ENCODE data around the gene APEH. TPM values are rescaled to one million over a fixed set of nuclear protein-coding genes. Genes with fewer than 3 reads are reported as not detected.
"Not testable (repeated sequence)": the region's sequence is repeated elsewhere in the genome, so short reads cannot be mapped to it uniquely, and the experiment has no call there.

APEH gene
- total RNA-seq, 1 experiment from 2014 or later: 236 TPM

DNA sequence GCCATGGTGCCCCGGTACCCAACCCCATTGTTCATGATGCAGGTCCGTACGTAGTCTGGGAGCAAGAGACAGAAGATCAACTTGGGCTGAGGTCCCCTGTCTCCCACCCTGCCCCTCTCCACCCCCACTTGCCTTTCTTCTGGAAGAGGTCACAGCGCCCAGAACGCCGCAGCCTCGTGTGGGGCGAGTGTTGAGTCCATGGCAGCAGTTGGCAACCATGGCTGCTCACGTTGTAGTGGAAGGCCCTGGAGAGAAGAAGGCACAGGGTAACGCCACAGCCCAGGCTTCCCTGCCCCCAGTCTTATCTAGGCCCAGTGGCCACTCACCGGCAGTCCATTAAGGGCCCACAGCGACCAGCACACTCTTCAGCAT, 13.3 kb downstream of the APEH start:
- POLR2A ChIA-PET (ENCODE audit: unreplicated experiment); H2AFZ ChIP-seq (ENCODE audit: low read length); H3K27ac ChIP-seq (ENCODE audit: low read length); H3K36me3 ChIP-seq (ENCODE audit: low read depth, low read length); ATAC-seq; H3K27me3 ChIP-seq (ENCODE audit: low read length); CTCF ChIA-PET; H3K9ac ChIP-seq (ENCODE audit: low read length); H3K4me2 ChIP-seq (ENCODE audit: low read length); intact Hi-C loops (cut with micrococcal nuclease); H3F3A ChIP-seq (ENCODE audit: low read length, unreplicated experiment); H3K9me3 ChIP-seq (ENCODE audit: low read length); H4K20me1 ChIP-seq (ENCODE audit: low read length); BruUV-seq (replicated peaks); DNase-seq; H3K4me1 ChIP-seq (ENCODE audit: insufficient read depth, low read length); H3K4me3 ChIP-seq (ENCODE audit: low read length); H3K9me2 ChIP-seq (replicated peaks; ENCODE audit: low read length): not testable (repeated sequence)
- H3K79me2 ChIP-seq (ENCODE audit: low read length): peaks cover 20% of the 10 kb centered on the region

DNA sequence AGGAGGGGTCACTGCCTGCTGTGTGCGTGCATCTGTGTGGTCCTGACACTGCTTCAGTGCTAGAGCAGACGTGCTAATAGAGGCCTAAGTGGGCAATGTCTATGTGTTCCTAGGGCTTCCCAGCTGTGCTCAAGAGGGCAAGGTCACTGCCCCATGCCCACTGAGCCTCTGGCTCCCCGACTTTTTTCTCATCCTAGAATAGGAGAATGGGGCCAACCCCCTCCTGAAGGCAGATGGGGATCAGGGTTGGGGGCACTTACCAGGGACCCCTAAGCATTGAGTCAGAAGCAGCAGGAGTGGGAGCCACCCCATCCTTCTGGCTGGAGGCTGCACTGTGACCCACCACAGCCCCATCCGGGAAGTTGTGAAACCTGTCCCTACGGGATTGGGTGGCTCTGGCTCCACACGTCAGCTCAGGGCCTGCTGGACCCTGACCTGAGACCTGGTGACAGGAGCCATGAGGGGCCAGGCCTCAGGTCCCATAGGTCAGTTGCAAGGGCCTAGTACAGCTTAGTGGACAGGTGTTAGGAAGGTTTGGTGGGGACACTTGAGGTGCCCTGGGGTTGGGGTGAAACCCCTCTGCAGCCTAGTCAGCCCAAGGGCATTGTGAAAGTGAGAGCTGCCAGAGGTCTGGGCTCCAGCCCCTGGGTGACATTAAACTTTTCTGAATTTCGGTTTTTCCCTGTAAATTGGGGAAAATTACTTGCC, 14.3 kb downstream of the APEH start:
- DNase-seq; intact Hi-C loops (cut with micrococcal nuclease); H3F3A ChIP-seq (ENCODE audit: low read length, unreplicated experiment); H3K27me3 ChIP-seq (ENCODE audit: low read length); H3K9me2 ChIP-seq (replicated peaks; ENCODE audit: low read length); POLR2A ChIA-PET (ENCODE audit: unreplicated experiment); H3K4me1 ChIP-seq (ENCODE audit: insufficient read depth, low read length); H3K9me3 ChIP-seq (ENCODE audit: low read length); BruUV-seq (replicated peaks); CTCF ChIA-PET; H4K20me1 ChIP-seq (ENCODE audit: low read length); H3K36me3 ChIP-seq (ENCODE audit: low read depth, low read length): not testable (repeated sequence)
- H3K79me2 ChIP-seq (ENCODE audit: low read length): peaks cover 20% of the 10 kb centered on the region
- H2AFZ ChIP-seq (ENCODE audit: low read length): peak overlapping the region; percentile 98
- peak overlapping the region; percentile 92 for H3K4me2 ChIP-seq (ENCODE audit: low read length)
- peak overlapping the region; percentile 96 for H3K4me3 ChIP-seq (ENCODE audit: low read length)
- peak; percentile 2 for ATAC-seq
- H3K27ac ChIP-seq (ENCODE audit: low read length): 0 out of 2 replicates have a peak overlapping the region, but pooled peaks have one; percentile 0
- H3K9ac ChIP-seq (ENCODE audit: low read length): peak overlapping the region; percentile 93

DNA sequence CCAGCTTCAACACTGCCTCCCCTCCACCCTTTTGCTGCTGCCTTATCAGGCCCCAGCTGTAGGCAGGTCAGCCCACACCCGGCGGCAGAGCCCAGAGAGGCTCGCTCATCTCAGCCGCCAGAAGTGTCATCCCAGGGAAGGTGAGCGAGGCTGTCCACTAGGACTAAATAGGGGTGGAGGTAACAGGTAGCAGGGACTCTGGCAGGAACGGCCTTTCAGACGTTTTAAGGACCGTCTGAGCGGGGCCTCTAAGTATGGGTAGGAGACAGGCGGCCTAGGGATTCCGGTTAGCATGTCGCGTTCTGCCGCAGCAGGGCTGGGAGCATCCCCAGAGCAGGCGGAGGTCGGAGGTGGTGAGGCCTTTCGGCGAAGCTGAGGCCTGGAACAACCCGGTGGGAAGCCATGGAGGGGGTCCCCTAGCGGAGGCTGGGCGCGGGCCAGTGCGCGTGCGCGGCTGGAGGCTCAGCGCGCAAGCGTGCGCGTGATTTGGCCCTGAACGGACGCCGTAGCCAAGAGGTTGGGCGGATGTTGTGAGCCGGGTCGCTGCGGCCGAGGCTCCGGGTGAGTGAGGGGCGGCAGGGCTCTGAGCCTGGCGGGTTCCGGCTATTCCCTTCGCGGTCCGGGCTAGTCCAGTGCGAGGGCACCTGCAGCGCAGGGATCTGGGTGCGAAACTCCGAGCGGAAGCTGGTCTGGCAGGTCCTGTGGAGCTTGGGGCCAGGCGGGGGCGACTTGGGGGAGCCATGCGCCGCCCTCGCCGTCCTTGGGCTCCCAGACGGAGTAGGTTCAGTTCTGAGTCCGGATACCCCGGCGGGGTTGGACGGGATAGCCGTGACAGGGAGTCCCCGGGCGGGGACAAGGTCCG, 15.1 kb downstream of the APEH start, which contains the start of the genes MST1 and RNF123:
Gene MST1 (minus strand): TSS at position 429 of the 862 bp plus-strand sequence. CDS start 783 bp downstream, outside the sequence.
Gene RNF123 (plus strand): TSS at position 512 of the 862 bp plus-strand sequence. CDS start 1,609 bp downstream, outside the sequence.
- H3K9me3 ChIP-seq (ENCODE audit: low read length): no peaks in the 10 kb centered on the region
- CTCF ChIA-PET: no interaction called here
- H3K36me3 ChIP-seq (ENCODE audit: low read depth, low read length): no peaks in the 10 kb centered on the region
- no peaks in the 10 kb centered on the region for H3K27me3 ChIP-seq (ENCODE audit: low read length)
- BruUV-seq (replicated peaks): TSS peak; percentile 96
- no peaks in the 10 kb centered on the region for H3K9me2 ChIP-seq (replicated peaks; ENCODE audit: low read length)
- H3K79me2 ChIP-seq (ENCODE audit: low read length): peaks cover 24% of the 10 kb centered on the region
- peak within 1 kb of the TSS; percentile 98 for H2AFZ ChIP-seq (ENCODE audit: low read length)
- POLR2A ChIA-PET (ENCODE audit: unreplicated experiment): no interaction called here
- intact Hi-C loops (cut with micrococcal nuclease): no loop called here
- peak within 1 kb of the TSS; percentile 96 for H3K4me3 ChIP-seq (ENCODE audit: low read length)
- no peaks in the 10 kb centered on the region for H3F3A ChIP-seq (ENCODE audit: low read length, unreplicated experiment)
- no peak for TF ChIP-seq EZH2phosphoT487 (IDR thresholded peaks at IDR 0.05; ENCODE audit: borderline replicate concordance, low read length)
- TF ChIP-seq, protein P1, sequence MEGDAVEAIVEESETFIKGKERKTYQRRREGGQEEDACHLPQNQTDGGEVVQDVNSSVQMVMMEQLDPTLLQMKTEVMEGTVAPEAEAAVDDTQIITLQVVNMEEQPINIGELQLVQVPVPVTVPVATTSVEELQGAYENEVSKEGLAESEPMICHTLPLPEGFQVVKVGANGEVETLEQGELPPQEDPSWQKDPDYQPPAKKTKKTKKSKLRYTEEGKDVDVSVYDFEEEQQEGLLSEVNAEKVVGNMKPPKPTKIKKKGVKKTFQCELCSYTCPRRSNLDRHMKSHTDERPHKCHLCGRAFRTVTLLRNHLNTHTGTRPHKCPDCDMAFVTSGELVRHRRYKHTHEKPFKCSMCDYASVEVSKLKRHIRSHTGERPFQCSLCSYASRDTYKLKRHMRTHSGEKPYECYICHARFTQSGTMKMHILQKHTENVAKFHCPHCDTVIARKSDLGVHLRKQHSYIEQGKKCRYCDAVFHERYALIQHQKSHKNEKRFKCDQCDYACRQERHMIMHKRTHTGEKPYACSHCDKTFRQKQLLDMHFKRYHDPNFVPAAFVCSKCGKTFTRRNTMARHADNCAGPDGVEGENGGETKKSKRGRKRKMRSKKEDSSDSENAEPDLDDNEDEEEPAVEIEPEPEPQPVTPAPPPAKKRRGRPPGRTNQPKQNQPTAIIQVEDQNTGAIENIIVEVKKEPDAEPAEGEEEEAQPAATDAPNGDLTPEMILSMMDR (conservative IDR thresholded peaks at IDR 0.05; ENCODE audit: low read depth, low read length): peak; percentile 41
- ATAC-seq (peak; percentile 69), DNase-seq (peak; percentile 90)
- H3K4me1 ChIP-seq (ENCODE audit: insufficient read depth, low read length): peaks cover 9% of the 10 kb centered on the region; the same call in 1 of the 2 replicates
- H4K20me1 ChIP-seq (ENCODE audit: low read length): no peaks in the 10 kb centered on the region
- H3K9ac ChIP-seq (ENCODE audit: low read length): peak within 1 kb of the TSS; percentile 93
- 0 out of 2 replicates have a peak within 1 kb of the TSS, but pooled peaks have one; percentile 0 for H3K27ac ChIP-seq (ENCODE audit: low read length)
- peak within 1 kb of the TSS; percentile 92 for H3K4me2 ChIP-seq (ENCODE audit: low read length)

DNA sequence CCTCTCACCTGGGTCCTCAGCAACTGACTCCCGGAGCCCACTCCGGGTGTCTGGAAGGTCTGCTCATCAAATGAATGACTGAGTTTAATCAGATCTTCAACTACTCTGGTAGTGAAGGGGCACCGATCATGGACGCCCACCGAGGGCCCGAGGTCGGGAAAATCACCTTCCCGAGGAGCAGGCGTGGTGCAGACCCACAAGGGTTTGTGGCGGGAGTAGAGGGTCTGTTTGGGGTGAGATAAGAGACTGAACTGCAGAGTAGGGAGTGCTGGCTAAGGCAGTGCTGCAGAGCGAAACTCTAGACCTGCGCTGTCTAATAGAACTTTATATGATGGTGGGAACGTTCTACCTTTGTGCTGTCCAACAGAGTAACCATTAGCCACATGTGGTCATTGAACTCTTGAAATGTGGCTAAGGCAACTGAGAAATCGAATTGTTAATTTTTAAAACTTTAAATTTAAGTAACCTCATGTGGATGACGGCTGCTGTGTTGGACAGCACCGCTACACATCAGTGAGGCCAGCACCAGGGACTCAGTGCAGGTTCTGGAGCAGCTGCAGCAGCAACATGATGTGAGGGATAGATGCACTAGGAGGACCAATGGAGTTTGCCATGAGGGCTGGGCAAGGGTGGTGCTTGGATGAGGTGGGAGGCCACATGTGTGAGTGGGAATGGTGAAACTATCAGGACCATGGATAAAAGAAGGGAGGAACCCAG, 15.9 kb downstream of the APEH start:
- intact Hi-C loops (cut with micrococcal nuclease); CTCF ChIA-PET; BruUV-seq (replicated peaks); H3F3A ChIP-seq (ENCODE audit: low read length, unreplicated experiment); H3K27ac ChIP-seq (ENCODE audit: low read length); POLR2A ChIA-PET (ENCODE audit: unreplicated experiment); ATAC-seq; H3K9me2 ChIP-seq (replicated peaks; ENCODE audit: low read length); H3K27me3 ChIP-seq (ENCODE audit: low read length); H4K20me1 ChIP-seq (ENCODE audit: low read length); DNase-seq; H3K4me1 ChIP-seq (ENCODE audit: insufficient read depth, low read length); H3K36me3 ChIP-seq (ENCODE audit: low read depth, low read length); H3K9me3 ChIP-seq (ENCODE audit: low read length): not testable (repeated sequence)
- H3K4me2 ChIP-seq (ENCODE audit: low read length): peak overlapping the region; percentile 92
- peaks cover 25% of the 10 kb centered on the region for H3K79me2 ChIP-seq (ENCODE audit: low read length)
- H3K9ac ChIP-seq (ENCODE audit: low read length): peak overlapping the region; percentile 93
- H3K4me3 ChIP-seq (ENCODE audit: low read length): peak overlapping the region; percentile 96
- peak overlapping the region; percentile 98 for H2AFZ ChIP-seq (ENCODE audit: low read length)

DNA sequence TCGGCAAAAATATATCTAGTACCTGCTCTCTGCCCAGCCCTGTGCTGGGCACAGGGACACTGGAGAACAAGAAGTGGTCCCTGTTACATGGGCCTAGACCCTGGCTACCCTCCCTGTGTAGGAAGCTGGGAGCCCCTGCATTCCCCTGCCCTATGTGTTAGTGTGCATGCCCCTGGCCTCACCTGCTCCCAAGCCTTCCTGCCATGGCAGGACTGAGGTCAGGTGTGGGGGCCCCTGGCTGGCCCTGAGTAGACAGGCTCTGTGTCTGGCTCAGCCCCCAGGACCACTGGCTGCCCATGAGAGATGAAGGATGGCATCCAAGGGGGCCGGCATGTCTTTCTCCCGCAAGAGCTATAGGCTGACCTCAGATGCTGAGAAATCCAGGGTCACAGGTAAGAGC, 16.7 kb downstream of the APEH start:
- CTCF ChIA-PET; H3F3A ChIP-seq (ENCODE audit: low read length, unreplicated experiment); ATAC-seq; H4K20me1 ChIP-seq (ENCODE audit: low read length); H3K4me1 ChIP-seq (ENCODE audit: insufficient read depth, low read length); H3K9ac ChIP-seq (ENCODE audit: low read length); H3K36me3 ChIP-seq (ENCODE audit: low read depth, low read length); H3K4me3 ChIP-seq (ENCODE audit: low read length); H3K9me3 ChIP-seq (ENCODE audit: low read length); H2AFZ ChIP-seq (ENCODE audit: low read length); H3K9me2 ChIP-seq (replicated peaks; ENCODE audit: low read length); DNase-seq; H3K27me3 ChIP-seq (ENCODE audit: low read length); intact Hi-C loops (cut with micrococcal nuclease); POLR2A ChIA-PET (ENCODE audit: unreplicated experiment); H3K27ac ChIP-seq (ENCODE audit: low read length); BruUV-seq (replicated peaks): not testable (repeated sequence)
- peaks cover 25% of the 10 kb centered on the region for H3K79me2 ChIP-seq (ENCODE audit: low read length)
- peak overlapping the region; percentile 92; the same call in 1 of the 2 replicates for H3K4me2 ChIP-seq (ENCODE audit: low read length)
